GM18858 (cell line): ENCODE data around the gene ARNT2.

ENCODE experiments used
- ATAC-seq: cut with Tn5 transposase; IDR thresholded peaks from one replicate; pipeline ENCODE4 v1.9.1; 2021; ENCODE audit not compliant: unreplicated experiment

The ARNT2 gene

GRCh38 chr15:80405970-80406369 is 1.8 kb downstream of the ARNT2 start:
- no peak for ATAC-seq

DNA sequence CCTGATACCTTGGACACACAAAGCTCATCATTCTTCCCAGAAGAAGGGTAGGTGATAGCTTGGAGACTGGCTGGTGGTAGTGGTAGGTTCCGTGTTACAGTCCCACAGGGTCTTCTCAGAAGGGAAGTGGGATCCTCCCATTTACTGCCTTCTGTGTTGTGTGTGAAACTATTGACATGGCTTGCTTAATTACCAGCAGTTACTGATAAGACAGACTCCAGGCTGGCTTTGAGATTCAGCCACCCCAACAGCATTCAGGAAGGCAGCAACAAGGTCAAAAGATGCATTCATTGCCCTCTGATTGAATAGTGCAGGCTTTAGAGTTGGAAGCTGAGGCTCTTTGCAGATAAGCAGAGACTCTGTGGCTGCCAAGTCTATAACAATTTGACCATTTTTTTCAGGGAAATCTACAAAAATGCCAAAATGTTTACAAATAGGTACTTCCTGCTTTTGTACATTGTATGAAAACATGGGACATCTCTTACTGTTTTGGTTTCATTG is 7.7 kb downstream of the ARNT2 start:
- no peak for ATAC-seq

DNA sequence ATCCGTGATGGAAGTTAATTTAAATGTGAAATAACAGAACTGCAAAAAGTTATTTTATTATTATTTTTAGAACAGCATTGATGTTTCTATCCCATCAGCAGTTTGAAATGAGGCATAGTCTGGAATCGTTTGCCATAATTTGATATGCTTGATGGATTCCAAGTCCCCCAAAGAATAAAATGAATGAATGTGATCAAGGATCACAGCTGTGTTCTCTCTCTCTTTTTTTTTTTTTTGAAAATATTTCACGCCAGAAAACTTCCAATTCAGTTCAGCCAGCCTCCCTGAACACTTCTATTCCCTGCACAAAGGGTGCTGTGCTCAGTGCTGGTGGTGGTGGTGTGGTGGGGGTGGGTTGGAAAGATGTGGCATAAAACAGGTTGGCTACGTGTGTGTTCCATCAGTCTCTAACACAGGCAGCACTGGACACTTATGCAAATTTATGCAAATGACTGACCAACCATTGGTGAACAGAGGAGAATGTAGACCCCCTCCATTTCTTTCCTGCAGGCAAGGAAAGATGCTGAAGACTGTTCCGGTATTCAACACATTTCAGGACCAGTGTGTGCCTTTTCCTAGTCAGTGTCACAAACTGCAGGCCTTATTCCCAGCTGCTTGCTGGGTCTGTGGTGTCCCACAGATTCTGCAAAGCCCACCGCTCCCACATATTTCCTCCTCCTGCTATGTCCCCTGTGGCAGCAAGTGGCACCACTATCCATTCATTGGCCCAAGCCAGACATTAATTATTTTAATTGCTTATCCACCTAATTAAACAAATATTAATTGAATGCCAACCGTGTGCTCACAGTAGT is 10.6 kb downstream of the ARNT2 start:
- no peak for ATAC-seq

DNA sequence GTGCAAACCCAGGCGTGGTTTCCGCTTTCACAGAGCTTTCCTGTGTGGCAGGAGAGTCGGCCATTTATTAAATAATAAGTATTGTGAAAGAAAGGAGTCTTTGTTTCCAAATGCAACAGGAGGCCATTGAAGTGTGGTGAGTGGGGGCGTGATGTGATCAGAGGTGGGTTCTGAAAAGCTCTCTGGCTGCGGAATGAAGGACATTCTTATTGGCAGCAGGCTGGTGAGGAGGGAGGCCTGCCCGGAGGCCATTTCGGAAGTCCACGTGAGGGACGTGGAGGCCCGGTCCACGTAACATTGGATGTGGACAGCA is 11.1 kb downstream of the ARNT2 start:
- no peak for ATAC-seq

GRCh38 chr15:80416702-80417101 is 12.5 kb downstream of the ARNT2 start:
- ATAC-seq = no peak

- no peak for ATAC-seq
Observed at GRCh38 chr15:80418892-80419537, 14.8 kb downstream of the ARNT2 start.

- no peak for ATAC-seq
Observed at GRCh38 chr15:80419546-80419945, 15.4 kb downstream of the ARNT2 start.

- no peak for ATAC-seq
Observed at GRCh38 chr15:80420658-80421057, 16.5 kb downstream of the ARNT2 start.

DNA sequence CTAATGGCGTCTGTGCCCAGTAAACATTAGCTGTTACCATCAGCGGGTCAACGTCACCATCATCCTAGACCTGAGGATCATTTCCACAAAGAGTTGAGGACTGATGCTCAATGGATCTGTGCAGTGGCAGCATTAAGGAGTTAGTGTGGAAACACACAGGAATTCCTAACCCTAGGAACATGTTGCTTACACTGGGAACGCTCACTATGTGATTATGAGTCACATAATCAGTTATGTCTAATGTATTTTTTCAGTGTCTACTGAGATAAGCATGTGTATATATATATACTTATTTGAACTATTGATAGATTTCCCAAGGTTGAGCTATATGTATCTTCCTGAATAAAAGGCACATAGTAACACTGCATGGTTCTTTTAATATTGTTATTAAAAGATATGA is 19.0 kb downstream of the ARNT2 start:
- ATAC-seq = no peak

- ATAC-seq = no peak
Observed at GRCh38 chr15:80424381-80424780, 20.2 kb downstream of the ARNT2 start.

DNA sequence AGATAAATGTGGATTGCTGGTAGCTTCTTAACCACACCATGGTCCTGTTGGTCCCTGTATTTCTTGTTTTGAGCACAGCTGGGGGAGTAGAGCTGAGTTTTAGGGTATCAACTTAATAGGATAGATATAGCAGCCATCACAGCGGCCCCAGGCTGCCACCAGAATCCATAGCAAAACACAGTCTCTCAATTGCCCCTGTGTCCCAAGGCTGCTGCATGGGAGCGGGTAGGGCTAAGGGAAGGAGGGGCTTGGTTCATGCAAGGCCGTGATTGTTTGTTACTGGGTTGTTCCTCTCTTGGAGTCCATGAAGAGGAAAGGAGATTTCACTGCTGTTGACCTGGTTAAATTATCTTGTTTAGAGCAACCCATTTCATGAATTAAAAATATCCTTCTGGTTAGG is 22.1 kb downstream of the ARNT2 start:
- ATAC-seq = no peak

DNA sequence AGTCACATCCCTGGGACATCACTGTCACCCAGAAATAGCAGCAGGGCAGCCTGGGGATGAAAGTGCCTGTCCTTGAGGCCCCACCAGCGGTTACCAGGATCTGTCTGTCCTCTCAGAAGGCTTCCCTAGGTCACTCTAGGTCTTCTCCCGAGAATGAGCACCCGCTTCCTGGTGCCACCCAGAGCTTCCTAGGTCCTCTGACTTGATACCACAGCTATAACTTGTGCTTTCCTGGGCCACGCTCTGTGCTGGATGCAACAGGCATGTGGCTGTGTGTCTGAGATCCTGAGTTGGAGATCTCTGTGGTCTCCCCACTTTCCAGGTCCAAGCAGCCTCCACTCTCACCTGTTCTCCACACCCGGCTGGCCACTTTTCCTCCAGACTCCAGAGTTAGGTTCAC is 25.8 kb downstream of the ARNT2 start:
- no peak for ATAC-seq

- ATAC-seq = no peak
Observed at GRCh38 chr15:80431635-80432344, 27.6 kb downstream of the ARNT2 start.

- no peak for ATAC-seq
Observed at GRCh38 chr15:80432345-80432702, 28.1 kb downstream of the ARNT2 start.

DNA sequence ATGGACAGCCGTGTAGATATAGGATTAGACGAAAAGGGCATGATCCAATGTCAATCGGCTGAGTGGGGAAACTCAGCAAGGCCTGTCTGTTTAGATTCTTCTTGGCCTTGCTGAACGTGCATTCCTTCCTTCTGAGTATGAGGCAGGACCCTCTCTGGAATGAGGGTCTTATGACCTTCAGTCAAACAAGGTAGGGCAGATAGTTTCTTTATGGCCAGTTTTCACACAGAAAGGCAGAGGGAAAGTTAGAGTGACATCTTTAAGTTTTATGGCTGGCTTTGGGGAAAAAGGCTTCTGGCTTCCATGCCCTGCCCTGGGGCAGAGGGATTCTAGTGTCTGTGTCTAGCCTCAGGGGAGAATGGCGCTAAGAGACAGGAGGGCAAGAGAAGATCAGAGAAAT is 29.7 kb downstream of the ARNT2 start:
- no peak for ATAC-seq

DNA sequence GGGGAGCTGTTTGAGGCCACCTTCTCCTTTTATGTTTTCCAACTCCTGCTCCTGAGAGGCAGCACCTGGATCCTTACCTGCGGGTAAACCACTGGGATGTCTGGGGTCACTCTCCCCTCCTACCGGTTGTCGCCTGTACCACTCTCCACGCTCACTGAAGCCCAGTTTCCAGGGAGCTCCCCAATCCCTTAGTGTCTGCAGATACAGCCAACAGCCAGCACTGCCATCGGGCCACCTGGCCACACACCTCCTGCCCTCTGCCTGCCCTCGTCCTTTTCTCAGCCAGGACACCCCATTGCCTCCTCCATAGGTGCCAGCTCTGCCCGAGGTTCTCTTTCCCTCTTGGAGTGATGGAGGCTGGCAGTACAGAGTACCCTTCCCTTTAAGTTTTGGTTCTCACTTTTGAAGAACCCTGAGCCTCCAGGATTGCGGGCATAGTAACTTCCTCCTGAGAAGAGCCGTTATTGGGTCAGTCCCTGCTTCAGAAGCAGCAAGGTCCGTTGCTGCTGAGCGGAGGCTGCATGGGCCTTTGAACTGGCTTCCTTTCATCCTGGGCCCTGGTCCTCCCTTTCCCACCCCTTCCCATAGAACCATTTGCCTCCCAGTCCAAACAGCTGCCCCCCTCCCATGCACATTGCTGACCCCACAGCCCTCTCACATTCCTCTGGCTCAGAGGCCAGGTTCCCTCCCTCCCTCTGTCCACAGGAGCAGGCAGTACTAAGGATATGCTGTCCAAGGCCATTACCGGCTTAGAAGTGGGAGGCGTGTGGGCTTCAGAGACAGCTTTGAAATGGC is 30.9 kb downstream of the ARNT2 start:
- ATAC-seq = no peak

GRCh38 chr15:80436511-80437307 is 32.5 kb downstream of the ARNT2 start:
- ATAC-seq = no peak

GRCh38 chr15:80437334-80437891 is 33.2 kb downstream of the ARNT2 start:
- ATAC-seq = no peak

GRCh38 chr15:80439140-80439539 is 35.0 kb downstream of the ARNT2 start:
- no peak for ATAC-seq

GRCh38 chr15:80440024-80440423 is 35.8 kb downstream of the ARNT2 start:
- no peak for ATAC-seq
